UCSD-AML1 (cell line): ENCODE results near the gene UCN3.
"Not testable (repeated sequence)": the region's sequence is repeated elsewhere in the genome, so short reads cannot be mapped to it uniquely, and the experiment has no call there.

ENCODE experiments used
- DNase-seq: peaks from one replicate; lab custom pipeline; 2025; ENCODE audit not compliant: unreplicated experiment; lab: John Stamatoyannopoulos, UW

Gene UCN3

GRCh38 chr10:5365928-5366327 lies 1.2 kb downstream of the UCN3 start:
- DNase-seq, result no peak

DNA sequence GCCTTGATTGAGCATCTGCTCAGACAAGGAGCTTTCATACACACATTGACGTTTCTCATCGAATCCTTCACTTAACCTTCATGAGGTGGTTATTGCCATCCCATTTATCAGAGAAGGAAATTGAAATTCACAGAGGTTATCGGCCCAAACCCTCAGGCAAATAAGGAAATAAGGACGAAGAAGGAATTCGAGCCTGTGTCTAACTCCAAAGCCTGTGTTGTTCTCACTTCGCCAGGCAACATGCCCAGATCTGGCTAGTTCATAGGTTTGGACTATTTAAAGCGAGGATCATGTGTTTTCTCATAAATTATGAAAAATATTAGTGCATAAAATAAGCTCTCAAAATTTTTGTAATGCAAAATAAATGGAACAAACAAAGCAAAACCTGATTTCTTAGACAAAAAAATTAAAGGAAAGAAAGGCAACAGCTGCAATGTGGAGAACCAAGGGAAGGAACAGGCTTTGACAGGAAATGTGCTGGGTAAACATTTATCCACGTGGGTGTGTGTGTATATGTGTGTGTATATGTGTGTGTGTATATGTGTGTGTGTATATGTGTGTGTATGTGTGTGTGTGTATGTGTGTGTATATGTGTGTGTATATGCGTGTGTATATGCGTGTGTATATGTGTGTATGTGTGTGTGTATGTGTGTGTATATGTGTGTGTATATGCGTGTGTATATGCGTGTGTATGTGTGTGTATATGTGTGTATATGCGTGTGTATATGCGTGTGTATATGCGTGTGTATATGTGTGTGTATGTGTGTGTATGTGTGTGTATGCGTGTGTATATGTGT lies 4.8 kb downstream of the UCN3 start:
- no peak for DNase-seq

DNA sequence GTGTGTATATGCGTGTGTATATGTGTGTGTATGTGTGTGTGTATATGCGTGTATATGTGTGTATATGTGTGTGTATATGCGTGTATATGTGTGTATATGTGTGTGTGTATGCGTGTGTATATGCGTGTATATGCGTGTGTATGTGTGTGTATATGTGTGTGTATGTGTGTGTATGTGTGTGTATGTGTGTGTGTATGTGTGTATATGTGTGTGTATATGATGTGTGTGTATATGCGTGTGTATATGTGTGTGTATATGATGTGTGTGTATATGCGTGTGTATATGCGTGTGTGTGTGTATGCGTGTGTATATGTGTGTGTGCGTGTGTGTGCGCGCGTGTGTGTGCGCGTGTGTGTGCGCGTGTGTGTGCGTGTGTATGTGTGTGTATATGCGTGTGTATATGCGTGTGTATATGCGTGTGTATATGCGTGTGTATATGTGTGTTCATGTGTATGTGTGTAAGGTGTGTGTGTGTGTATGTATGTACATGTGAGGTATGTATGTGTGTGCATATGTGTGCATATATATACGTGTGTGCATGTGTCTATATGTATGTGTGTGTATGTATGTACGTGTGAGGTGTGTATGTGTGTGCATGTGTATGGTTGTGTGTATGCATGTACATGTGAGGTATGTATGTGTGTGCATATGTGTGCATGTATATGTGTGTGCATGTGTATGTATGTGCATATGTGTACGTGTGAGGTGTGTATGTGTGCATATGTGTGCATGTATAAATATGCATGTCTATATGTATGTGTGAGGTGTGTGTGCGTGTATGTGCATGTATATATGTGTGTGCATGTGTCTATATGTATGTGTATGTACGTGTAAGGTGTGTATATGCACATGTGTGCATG lies 6.0 kb downstream of the UCN3 start:
- DNase-seq, result no peak

DNA sequence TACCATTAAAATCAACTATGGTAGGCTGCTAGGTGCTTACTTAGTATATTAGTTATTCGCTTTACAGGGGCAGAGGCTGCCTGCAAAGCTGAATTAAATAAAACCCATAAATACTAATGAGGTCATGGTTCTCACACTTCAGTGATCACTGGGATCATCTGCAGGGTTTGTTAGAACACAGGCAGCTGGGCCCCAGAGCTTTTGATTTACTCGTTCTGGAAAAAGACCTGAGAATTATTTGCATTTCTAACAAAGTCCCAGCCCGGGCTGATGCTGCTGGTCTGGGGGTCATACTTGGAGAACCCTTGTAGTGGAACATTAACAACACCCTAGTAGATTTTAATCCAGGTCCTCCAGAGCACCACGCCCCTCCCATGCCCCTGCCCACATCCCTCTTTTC lies 8.5 kb downstream of the UCN3 start:
- DNase-seq, result no peak

- DNase-seq, result no peak
Measured at GRCh38 chr10:5373891-5374611, 9.3 kb downstream of the UCN3 start.

GRCh38 chr10:5376450-5376849 lies 11.7 kb downstream of the UCN3 start:
- no peak for DNase-seq

- DNase-seq, result not testable (repeated sequence)
Measured at GRCh38 chr10:5379202-5379601, 14.4 kb downstream of the UCN3 start.

DNA sequence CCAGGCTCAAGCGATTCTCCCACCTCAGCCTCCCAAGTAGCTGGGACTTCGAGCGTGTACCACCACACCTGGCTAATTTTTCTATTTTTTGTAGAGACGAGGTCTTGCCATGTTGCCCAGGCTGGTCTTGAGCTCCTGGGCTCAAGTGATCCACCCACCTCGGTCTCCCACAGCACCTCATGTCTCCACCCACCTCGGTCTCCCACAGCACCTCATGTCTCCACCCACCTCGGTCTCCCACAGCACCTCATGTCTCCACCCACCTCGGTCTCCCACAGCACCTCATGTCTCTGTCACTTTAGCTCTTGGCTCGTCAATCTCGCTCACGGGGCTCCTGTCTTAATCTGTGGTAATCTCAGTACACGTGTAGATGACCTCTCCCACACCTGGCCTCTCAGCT lies 15.6 kb downstream of the UCN3 start:
- DNase-seq, result not testable (repeated sequence)

- DNase-seq, result no peak
Measured at GRCh38 chr10:5381187-5381586, 16.4 kb downstream of the UCN3 start.

GRCh38 chr10:5385224-5385623 lies 20.5 kb downstream of the UCN3 start:
- DNase-seq, result no peak

DNA sequence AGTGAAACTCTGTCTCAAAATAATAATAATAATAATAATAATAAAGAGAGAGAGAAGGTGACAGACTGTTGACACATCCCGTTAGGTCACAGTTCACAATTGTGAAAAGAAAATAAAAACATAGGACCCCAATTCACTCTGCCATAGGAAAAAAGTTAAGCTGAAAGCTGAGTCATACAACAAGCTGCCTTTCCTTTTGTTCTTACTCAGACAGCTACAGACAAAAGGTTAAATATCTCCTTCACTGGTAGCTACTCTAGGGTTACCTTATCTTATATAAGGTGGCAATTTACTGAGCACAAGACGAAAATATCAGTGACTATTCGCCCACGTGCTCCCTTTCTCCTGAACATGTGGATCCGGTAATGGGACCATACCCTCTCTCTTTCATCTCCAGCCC lies 22.4 kb downstream of the UCN3 start:
- DNase-seq, result no peak

DNA sequence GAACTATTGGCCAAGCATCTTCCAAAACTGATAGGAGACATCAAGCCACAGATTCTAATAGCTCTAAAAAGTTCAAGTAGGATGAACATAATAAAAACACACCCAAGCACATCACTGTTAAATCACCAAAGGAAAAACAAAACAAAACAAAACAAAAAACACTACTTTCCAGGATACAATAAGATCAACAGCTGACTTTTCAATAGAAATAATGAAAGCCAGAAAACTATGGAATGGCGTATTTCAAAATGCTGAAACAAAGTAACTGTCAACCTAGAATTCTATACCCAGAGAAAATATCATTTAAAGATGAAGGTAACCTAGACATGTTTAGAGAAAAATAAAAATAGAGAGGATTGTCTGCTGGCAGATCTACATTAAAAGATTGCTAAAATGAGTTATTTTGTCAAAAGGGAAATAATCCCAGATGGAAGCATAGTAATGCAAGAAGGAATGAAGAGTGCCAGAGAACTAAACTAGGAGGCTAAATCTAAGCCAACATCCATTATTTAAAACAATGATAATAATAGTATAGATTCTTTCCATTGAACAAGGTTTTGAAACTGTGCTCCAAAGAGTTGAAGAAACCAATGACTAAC lies 25.9 kb downstream of the UCN3 start:
- no peak for DNase-seq

- no peak for DNase-seq
Measured at GRCh38 chr10:5391790-5392189, 27.0 kb downstream of the UCN3 start.

- DNase-seq, result no peak
Measured at GRCh38 chr10:5393529-5393928, 28.8 kb downstream of the UCN3 start.

GRCh38 chr10:5395168-5395567 lies 30.4 kb downstream of the UCN3 start:
- DNase-seq, result no peak

DNA sequence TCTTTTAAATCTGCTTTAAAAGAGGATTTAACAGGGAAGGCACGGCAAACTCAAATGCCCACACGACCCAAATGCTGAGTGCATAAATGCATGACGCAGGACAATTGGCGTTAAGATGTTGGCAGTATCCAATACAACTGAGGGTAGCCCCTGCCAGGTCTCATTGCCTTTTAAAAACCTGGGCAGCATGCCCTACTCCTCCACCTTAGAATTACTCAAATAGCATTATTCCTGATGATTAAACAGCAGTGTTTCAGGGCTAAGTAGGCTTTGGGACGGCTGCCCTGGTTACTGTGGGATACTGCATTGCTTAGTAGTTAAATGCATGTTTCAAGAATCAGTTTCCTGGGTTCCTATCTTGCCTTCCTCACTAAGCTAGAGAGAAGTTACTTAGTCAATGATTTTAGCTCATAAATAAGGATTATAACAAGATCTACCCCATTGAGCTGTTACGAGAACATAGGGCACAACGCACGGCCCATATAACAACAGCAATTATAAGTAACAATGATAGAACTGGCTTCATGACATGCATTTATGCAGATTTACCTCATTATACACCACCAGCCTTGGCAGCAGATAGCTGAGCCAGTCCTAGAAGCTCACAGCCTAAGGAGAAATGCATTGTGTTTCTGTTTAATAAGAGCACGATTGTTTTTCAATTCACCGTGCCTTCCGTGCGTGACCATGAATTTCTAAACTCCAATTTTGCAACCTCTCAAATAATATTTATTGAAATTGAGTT lies 32.0 kb downstream of the UCN3 start:
- DNase-seq, result no peak

- no peak for DNase-seq
Measured at GRCh38 chr10:5399332-5399731, 34.6 kb downstream of the UCN3 start.

DNA sequence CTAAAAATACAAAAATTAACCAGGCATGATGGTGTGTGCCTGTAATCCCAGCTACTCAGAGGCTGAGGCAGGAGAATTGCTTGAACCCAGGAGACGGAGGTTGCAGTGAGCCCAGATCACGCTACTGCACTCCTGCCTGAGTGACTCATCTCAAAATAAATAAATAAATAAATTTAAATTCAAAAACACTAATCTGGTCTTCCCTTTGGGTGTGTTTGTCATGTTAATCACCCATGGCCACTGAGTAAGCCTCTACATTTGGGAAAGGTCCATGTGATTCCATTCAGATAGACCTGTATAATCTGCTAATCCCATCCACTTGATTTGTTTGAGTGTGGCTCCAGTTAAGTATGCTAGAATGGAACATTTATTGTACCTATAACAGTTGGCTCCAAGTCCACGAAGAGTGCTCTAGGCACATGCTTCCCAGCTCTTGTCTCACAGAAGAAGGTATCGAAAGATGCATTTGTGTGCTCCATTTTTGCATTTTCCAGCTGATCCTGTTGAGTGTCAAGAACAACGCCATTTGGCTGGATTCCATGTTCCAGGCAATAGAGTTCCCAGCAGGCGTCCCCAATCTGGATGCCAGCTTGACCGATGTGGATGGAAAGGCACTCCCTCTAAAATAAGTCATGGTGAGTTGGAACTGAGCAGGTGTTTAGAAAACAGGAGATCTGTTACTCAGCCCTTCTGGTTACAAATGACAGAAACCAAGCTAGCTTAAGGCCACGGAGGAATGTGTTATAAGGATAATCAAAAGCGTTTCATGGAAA lies 35.9 kb downstream of the UCN3 start:
- DNase-seq, result no peak

- DNase-seq, result no peak
Measured at GRCh38 chr10:5402798-5403197, 38.0 kb downstream of the UCN3 start.
